Panc1 (cell line): ENCODE measurements around the gene CDKN1A. TPM values are rescaled to one million over a fixed set of nuclear protein-coding genes. Genes with fewer than 3 reads are reported as not detected.

ENCODE experiments used
- ATAC-seq: fragments of 200-7000 bp; cut with Tn5 transposase; 2 replicates; pipeline ENCODE4 v1.9.1; 2020; ENCODE audit warnings: mild to moderate bottlenecking, moderate library complexity
- BruUV-seq: library from RNA; stranded (reverse); fragments of 400-500 nt; replicated peaks from 2 replicates; lab custom pipeline; 2021; lab: Mats Ljungman, UMichigan
- CTCF ChIA-PET: fragments of 300-600 bp; sonication (Branson Sonifier 250); formaldehyde crosslinking; loops from one replicate; lab custom pipeline; 2022; ENCODE audit warnings: antibody characterized with exemption; lab: Charles Lee
- POLR2A ChIA-PET: fragments of 300-600 bp; sonication (Branson Sonifier 250); formaldehyde crosslinking; loops from one replicate; lab custom pipeline; 2022; ENCODE audit warnings: antibody characterized with exemption; lab: Charles Lee
- DNase-seq: peaks from one replicate; pipeline ENCODE4 v3.0.0-alpha.2; 2010; ENCODE audit warnings: low read depth, low spot score
- H3K27ac ChIP-seq: 2 replicates; pipeline ENCODE4 v1.5.1; 2011; ENCODE audit warnings: mild to moderate bottlenecking, low read length, inconsistent platforms
- H3K27me3 ChIP-seq: fragments of 200-500 bp; sonication (Bioruptor generic); 2 replicates; pipeline ENCODE4 v1.6.0; 2014; ENCODE audit warnings: low read length, inconsistent platforms; ENCODE audit not compliant: control insufficient read depth, insufficient read depth
- H3K36me3 ChIP-seq: fragments of 200-500 bp; sonication (Bioruptor generic); 2 replicates; pipeline ENCODE4 v1.5.1; 2014; ENCODE audit warnings: inconsistent platforms, mild to moderate bottlenecking, low read length, moderate library complexity; ENCODE audit not compliant: control insufficient read depth, insufficient read depth
- H3K4me1 ChIP-seq: 2 replicates; pipeline ENCODE4 v1.5.1; 2011; ENCODE audit warnings: inconsistent platforms, mild to moderate bottlenecking, low read length, moderate library complexity; ENCODE audit not compliant: control insufficient read depth, insufficient read depth
- H3K4me3 ChIP-seq, 2 experiments: 2 replicates each; pipeline ENCODE4 v1.5.1; 2011 to 2012; ENCODE audit warnings: low read depth in 2 of 2, low read length in 2 of 2, mild to moderate bottlenecking in 2 of 2, inconsistent platforms in 1 of 2, moderate library complexity in 1 of 2
- H3K9me3 ChIP-seq: fragments of 200-500 bp; sonication (Bioruptor generic); 2 replicates; pipeline ENCODE4 v1.5.1; 2014; ENCODE audit warnings: low read depth, mild to moderate bottlenecking, inconsistent platforms, low read length, moderate library complexity; ENCODE audit not compliant: control insufficient read depth, insufficient read depth
- POLR2AphosphoS5 ChIP-seq: IDR thresholded peaks from 2 replicates; pipeline ENCODE4 v1.6.1; 2012; ENCODE audit warnings: mild to moderate bottlenecking, low read depth, low read length, moderate library complexity
- SIN3A ChIP-seq: IDR thresholded peaks from 2 replicates; pipeline ENCODE4 v1.6.1; 2012; ENCODE audit warnings: low read depth, mild to moderate bottlenecking, low read length, moderate library complexity, borderline replicate concordance; ENCODE audit not compliant: insufficient read depth
- TCF7L2 ChIP-seq: IDR thresholded peaks from 2 replicates; pipeline ENCODE4 v1.6.1; 2011; ENCODE audit warnings: mild to moderate bottlenecking, low read depth, low read length, inconsistent platforms
- in situ Hi-C: cut with HindIII; loops from 2 replicates; pipeline ENCODE4 v1.10.0; 2016; ENCODE audit warnings: low sequenced_read_pairs, low pct_unique_long_range_greater_than_20kb
- intact Hi-C: fragments of 100-400 bp; cut with micrococcal nuclease; formaldehyde crosslinking; loops from one replicate; pipeline ENCODE4 v1.10.0; 2022; ENCODE audit not compliant: unreplicated experiment
- total RNA-seq: library from RNA; stranded (reverse); gene quantifications from one replicate; pipeline ENCODE4 v1.2.1, GENCODE V29; 2021; ENCODE audit not compliant: unreplicated experiment
- TF ChIP-seq, protein P1 (sequence below), 2 experiments: IDR thresholded peaks; 2 replicates each; pipeline ENCODE4 v1.6.1; 2011 to 2012; ENCODE audit warnings: low read depth in 2 of 2, control low read depth in 1 of 2, low read length in 1 of 2, mild to moderate bottlenecking in 1 of 2, moderate library complexity in 1 of 2; ENCODE audit not compliant: insufficient read depth in 1 of 2
- TF ChIP-seq, protein P2 (sequence below): fragments of 450-650 bp; IDR thresholded peaks from 2 replicates; pipeline ENCODE4 v1.5.1; 2017; ENCODE audit warnings: mild to moderate bottlenecking

Gene CDKN1A
- total RNA-seq, 1 experiment from 2014 or later, result 46.2 TPM

DNA sequence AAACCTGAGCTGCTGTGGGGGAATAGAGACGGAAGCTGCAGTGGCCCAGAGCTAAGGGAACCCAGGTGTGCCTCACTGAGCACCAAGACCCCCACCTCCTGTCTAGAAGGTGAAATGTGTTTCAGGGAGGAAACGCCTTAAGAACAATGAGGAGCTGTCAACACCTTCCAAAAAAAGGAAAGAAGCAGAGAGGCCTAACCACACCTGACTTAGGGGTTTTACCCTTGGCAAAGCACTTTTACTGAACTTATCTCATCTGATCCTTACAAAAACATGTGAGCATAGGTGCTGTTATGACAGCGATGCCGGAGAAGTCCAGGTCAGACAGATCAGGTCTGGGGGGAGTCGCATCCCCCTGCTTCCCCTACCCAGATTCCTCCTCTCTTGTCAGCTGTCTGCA lies 16.1 kb upstream of the CDKN1A start:
- intact Hi-C loops (no loop called here), in situ Hi-C loops (no loop called here)
- POLR2A ChIA-PET, result no interaction called here
- Histone ChIP-seq H3K9me3 (no peaks in the 10 kb centered on the region), H3K27ac (no peak overlapping the region), H3K4me3 (no peak overlapping the region), H3K36me3 (no peaks in the 10 kb centered on the region), H3K27me3 (no peaks in the 10 kb centered on the region; the same call in 1 of the 2 replicates), H3K4me1 (peaks cover 4% of the 10 kb centered on the region; the same call in 1 of the 2 replicates)
- no TSS peak for BruUV-seq
- DNase-seq (no peak), ATAC-seq (no peak)
- TF ChIP-seq, protein P1, sequence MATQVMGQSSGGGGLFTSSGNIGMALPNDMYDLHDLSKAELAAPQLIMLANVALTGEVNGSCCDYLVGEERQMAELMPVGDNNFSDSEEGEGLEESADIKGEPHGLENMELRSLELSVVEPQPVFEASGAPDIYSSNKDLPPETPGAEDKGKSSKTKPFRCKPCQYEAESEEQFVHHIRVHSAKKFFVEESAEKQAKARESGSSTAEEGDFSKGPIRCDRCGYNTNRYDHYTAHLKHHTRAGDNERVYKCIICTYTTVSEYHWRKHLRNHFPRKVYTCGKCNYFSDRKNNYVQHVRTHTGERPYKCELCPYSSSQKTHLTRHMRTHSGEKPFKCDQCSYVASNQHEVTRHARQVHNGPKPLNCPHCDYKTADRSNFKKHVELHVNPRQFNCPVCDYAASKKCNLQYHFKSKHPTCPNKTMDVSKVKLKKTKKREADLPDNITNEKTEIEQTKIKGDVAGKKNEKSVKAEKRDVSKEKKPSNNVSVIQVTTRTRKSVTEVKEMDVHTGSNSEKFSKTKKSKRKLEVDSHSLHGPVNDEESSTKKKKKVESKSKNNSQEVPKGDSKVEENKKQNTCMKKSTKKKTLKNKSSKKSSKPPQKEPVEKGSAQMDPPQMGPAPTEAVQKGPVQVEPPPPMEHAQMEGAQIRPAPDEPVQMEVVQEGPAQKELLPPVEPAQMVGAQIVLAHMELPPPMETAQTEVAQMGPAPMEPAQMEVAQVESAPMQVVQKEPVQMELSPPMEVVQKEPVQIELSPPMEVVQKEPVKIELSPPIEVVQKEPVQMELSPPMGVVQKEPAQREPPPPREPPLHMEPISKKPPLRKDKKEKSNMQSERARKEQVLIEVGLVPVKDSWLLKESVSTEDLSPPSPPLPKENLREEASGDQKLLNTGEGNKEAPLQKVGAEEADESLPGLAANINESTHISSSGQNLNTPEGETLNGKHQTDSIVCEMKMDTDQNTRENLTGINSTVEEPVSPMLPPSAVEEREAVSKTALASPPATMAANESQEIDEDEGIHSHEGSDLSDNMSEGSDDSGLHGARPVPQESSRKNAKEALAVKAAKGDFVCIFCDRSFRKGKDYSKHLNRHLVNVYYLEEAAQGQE (IDR thresholded peaks at IDR 0.05; ENCODE audit: insufficient read depth in 1 of 2, low read depth in 2 of 2, low read length in 1 of 2), result no peak
- TF ChIP-seq POLR2AphosphoS5 (no peak), TCF7L2 (no peak), SIN3A (no peak)
- TF ChIP-seq, protein P2, sequence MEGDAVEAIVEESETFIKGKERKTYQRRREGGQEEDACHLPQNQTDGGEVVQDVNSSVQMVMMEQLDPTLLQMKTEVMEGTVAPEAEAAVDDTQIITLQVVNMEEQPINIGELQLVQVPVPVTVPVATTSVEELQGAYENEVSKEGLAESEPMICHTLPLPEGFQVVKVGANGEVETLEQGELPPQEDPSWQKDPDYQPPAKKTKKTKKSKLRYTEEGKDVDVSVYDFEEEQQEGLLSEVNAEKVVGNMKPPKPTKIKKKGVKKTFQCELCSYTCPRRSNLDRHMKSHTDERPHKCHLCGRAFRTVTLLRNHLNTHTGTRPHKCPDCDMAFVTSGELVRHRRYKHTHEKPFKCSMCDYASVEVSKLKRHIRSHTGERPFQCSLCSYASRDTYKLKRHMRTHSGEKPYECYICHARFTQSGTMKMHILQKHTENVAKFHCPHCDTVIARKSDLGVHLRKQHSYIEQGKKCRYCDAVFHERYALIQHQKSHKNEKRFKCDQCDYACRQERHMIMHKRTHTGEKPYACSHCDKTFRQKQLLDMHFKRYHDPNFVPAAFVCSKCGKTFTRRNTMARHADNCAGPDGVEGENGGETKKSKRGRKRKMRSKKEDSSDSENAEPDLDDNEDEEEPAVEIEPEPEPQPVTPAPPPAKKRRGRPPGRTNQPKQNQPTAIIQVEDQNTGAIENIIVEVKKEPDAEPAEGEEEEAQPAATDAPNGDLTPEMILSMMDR, result no peak
- CTCF ChIA-PET, result interaction anchor here (0.7 to 1.3 kb wide), 2 partner anchors 17 to 48 kb away, joined by 3 read pairs; no protein-coding TSS in a partner anchor

DNA sequence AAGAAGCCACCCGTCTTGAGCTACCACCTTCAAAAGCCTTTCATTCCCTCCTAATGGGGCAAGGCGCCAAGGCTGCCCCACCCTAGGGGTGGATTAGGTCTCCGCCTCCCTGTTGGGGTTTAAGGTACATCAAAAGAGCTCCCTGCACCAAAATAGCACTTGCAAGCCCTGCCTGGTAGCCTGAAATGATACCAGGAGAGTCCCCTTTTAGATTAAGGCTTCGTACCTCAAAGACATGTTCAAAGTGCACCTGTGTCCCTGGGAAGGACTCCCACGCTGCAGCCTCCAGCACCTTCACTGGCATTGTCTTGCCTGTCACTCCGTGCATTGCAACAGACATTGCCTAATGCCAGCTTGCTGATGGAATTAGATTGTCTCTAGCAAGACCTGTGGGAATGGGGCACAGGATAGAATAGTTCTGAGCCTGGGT lies 15.7 kb upstream of the CDKN1A start:
- Histone ChIP-seq H3K4me1 (peaks cover 4% of the 10 kb centered on the region; the same call in 1 of the 2 replicates), H3K27me3 (no peaks in the 10 kb centered on the region; the same call in 1 of the 2 replicates), H3K9me3 (no peaks in the 10 kb centered on the region), H3K36me3 (no peaks in the 10 kb centered on the region), H3K4me3 (no peak overlapping the region), H3K27ac (no peak overlapping the region)
- CTCF ChIA-PET, result interaction anchor here (0.7 to 1.3 kb wide), 2 partner anchors 17 to 48 kb away, joined by 3 read pairs; no protein-coding TSS in a partner anchor
- no peak for TF ChIP-seq SIN3A
- TF ChIP-seq TCF7L2, result no peak
- TF ChIP-seq POLR2AphosphoS5, result no peak
- TF ChIP-seq, protein P1 (IDR thresholded peaks at IDR 0.05; ENCODE audit: insufficient read depth in 1 of 2, low read depth in 2 of 2, low read length in 1 of 2), result no peak
- TF ChIP-seq, protein P2, result no peak
- intact Hi-C loops (no loop called here), in situ Hi-C loops (no loop called here)
- DNase-seq (no peak), ATAC-seq (no peak)
- BruUV-seq, result no TSS peak
- POLR2A ChIA-PET, result no interaction called here
